ENCODE measurements around the gene LTV1.
A peak's percentile ranks its signal among the peaks of the same experiment; 100 is the strongest.
"Not testable (repeated sequence)": the region's sequence is repeated elsewhere in the genome, so short reads cannot be mapped to it uniquely, and the experiment has no call there.

LTV1 gene, protein sequence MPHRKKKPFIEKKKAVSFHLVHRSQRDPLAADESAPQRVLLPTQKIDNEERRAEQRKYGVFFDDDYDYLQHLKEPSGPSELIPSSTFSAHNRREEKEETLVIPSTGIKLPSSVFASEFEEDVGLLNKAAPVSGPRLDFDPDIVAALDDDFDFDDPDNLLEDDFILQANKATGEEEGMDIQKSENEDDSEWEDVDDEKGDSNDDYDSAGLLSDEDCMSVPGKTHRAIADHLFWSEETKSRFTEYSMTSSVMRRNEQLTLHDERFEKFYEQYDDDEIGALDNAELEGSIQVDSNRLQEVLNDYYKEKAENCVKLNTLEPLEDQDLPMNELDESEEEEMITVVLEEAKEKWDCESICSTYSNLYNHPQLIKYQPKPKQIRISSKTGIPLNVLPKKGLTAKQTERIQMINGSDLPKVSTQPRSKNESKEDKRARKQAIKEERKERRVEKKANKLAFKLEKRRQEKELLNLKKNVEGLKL

GRCh38 chr6:143842902-143843676 is at the start of gene LTV1:
TSS of gene LTV1 (plus strand) at chr6:143843338. CDS start at chr6:143843478, 140 bp downstream.
- peak; percentile 93 for DNase-seq (ENCODE audit: low spot score)

- not testable (repeated sequence) for DNase-seq (ENCODE audit: low spot score)
These were observed 46.6 kb upstream of the LTV1 start for GRCh38 chr6:143796551-143796950.

DNA sequence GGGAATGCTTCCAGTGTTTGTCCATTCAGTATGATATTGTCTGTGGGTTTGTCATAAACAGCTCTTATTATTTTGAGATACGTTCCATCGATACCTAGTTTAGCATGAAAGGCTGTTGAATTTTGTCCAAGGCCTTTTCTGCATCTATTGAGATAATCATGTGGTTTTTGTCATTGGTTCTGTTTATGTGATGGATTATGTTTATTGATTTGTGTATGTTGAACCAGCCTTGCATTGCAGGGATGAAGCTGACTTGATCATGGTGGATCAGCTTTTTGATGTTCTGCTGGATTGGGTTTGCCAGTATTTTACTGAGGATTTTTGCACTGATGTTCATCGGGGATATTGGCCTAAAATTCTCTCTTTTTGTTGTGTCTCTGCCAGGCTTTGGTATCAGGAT is 44.7 kb upstream of the LTV1 start:
- DNase-seq (ENCODE audit: low spot score) = not testable (repeated sequence)

- DNase-seq (ENCODE audit: low spot score) = no peak
These were observed 40.1 kb upstream of the LTV1 start for GRCh38 chr6:143802833-143803565.

DNA sequence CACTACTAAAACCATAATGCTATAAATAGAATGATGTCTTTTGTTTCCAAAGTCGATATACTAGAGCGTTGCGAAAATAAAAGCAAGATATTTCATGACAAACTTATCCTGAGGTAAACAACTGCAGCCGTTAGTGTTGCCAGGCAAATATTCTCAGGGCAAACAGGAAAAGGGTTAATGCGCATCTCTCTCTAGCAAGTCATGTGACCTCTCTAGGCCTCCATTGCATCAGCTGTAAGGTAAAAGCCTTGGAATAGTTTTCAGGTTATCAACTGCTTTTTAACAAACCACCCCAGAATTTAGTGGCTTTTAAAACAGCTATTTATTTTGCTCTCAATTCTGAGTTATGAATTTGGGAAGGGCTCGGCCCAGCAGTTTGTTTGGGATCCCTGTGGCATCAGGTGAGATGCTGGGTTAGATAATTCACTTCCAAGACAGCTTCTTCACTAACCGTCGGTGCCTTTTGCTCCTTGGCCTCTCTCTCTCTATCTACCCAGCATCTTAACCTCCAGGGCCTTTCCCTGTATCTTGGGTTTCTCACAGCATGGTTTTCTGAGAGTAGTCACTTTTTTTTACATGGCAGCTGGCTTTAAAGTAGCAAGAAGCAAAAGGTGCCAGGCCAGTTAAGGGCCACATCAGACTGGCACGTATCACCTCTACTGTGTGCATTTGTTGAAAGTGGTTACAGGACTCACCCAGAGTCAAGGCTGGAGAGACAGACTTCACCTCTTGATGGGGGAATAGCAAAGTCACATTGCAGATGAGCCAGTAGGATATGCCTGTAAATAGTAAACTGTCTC is 39.2 kb upstream of the LTV1 start:
- DNase-seq (ENCODE audit: low spot score) = no peak

GRCh38 chr6:143804835-143805239 is 38.3 kb upstream of the LTV1 start:
- DNase-seq (ENCODE audit: low spot score) = no peak

DNA sequence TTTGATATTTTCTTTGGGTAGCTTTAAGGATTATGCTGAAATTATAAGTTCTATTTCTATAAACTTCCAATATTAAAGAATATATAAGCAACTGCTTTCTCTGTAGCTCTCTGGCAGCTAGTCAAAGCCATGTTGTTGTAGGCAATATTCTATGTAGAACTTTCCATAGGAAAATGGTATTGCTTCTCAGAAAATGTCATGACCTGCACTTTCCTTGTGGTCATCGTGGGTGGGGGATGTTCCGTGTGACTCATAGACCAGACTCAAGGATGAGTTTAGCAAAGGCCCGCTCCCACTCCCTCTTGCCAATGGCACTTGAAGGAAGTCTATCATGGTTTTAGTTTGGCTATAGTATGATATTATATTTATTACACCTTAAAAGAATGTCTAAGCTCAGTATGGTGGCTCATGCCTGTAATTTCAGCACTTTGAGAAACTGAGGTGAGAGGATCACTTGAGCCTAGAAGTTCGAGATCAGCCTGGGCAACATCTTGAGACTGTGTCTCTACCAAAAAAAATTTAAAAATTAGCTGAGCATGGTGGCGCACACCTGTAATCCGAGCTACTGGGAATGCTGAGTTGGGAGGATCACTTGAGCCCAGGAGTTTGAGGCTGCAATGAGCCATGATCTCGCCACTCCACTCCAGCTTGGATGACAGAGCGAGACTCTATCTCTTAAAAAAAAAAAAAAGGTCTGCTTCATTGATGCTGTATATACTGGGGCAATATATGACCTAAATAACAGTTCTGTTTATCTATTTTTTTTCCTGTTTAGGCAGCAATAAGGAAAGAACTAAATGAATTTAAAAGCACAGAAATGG is 36.6 kb upstream of the LTV1 start:
- no peak for DNase-seq (ENCODE audit: low spot score)

DNA sequence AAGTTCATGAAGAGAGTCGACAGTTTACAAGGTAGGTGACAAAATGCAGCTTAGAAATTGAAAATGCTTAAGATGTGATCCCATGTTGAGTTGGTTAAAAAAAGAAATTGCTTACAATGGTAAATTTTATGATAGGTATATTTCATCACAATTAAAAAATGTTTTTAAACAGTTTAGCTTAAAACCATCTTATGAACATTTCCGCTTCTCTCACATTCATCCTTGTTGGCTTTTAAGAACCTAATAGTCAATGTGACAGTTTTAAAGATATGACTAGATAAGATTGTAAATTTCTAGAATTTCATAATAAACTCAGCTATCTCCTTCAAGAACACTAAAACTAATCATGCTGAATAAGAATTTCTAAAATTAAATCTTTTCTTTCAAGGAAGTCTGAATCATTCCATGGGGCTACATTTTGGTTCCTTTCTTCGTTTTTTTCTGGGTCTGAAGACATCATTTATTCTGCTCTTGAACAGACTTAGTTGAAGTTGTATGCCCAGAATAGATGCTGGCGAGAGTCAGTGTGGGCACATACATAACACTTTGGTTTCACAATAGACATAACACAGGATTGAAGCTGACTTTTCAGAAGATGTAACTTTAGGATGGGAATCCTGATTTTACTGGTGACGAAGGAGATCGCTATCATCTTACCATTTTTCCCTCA is 35.9 kb upstream of the LTV1 start:
- no peak for DNase-seq (ENCODE audit: low spot score)

GRCh38 chr6:143810745-143811144 is 32.4 kb upstream of the LTV1 start:
- DNase-seq (ENCODE audit: low spot score) = no peak

DNA sequence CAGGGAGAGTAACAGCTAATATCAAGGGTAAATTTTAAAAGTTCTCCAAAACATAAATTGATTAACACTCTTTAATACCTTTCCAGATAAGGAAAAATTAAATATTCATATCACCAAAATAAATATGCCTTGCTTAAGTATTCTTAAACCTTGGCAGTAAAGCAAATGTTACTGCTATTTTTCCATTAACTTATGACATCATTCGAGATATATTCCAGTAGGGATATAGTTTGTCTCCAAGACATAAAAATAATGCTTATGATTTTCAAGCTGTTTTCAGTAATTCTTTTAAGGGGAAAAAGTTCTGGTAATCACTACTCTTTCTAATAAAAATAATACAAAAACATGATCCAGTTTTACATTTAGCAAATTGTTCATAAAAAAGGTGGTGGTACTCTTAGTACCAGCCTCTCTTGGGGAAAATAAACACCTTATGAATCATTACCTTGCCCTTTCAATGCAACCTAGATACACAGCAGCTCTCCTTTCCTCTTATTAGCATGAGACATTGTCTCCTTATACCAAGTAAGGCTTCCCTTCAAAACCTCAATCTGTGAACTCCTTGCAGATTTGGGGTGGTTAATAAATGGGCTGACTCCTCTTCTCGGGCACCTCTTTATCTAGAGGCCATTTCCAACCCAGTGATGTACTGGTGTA is 31.5 kb upstream of the LTV1 start:
- DNase-seq (ENCODE audit: low spot score) = no peak

- DNase-seq (ENCODE audit: low spot score) = no peak
These were observed 25.5 kb upstream of the LTV1 start for GRCh38 chr6:143817621-143818020.

DNA sequence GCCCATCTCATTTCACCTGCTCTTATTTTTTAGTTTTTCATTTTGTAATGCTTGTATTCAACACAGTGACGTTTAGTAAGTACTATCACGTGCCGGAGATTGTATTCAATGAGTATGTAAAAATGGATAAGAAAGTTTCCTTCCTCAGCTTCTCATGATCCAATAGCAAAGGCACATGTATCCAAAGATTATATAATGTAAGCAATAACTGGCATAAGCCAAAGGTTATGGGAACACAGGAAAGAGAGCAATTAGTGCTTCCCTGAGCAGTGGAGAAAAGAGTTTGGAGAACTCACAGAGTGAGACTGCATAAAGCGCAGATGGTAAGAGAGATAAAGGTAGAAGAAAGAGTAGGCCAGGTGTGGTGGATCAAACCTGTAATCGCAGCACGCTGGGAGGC is 21.8 kb upstream of the LTV1 start:
- no peak for DNase-seq (ENCODE audit: low spot score)

DNA sequence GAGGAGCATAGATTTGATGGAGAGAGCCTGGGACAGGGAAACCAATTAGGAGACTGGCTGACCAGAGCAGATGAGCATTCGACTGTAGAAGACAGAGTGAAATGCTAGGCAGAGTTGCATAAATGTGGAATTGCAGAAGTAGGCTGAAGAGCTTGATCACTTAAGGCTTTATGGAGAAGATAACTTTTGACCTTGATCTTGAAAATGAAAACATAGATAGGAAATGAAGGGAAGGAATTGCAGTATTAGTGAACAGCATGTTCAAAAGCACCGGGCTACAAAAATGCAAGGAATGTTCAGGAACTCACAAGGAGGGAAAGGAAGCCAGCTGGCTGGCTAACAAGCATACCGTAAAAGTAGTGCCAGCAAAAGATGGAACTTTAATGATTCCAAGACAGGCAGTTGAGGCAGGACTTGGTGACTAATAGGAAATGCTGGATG is 20.5 kb upstream of the LTV1 start:
- no peak for DNase-seq (ENCODE audit: low spot score)

- no peak for DNase-seq (ENCODE audit: low spot score)
These were observed 19.6 kb upstream of the LTV1 start for GRCh38 chr6:143823548-143823947.

DNA sequence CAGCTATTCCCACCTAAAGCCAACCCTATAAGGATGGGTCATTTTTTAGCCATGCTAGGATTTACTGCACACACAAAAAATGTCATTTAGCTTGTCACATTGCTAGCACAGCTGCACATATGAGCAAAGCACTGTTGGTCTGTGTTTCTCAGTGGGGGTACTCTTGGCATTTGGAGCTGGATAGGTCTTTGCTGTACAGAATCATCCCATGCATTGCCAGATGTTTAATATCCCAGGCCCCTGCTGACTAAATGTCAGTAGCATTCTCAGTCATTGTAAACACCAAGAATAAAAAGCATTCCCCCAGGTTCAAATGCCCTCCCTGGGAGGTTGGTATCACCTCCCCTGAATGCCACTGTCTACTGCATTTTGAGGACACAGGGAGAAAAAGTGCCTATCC is 14.6 kb upstream of the LTV1 start:
- no peak for DNase-seq (ENCODE audit: low spot score)

- no peak for DNase-seq (ENCODE audit: low spot score)
These were observed 7.0 kb upstream of the LTV1 start for GRCh38 chr6:143836150-143836549.

- DNase-seq (ENCODE audit: low spot score) = no peak
These were observed 4.7 kb upstream of the LTV1 start for GRCh38 chr6:143838395-143838794.

GRCh38 chr6:143839196-143839595 is 3.9 kb upstream of the LTV1 start:
- no peak for DNase-seq (ENCODE audit: low spot score)

- no peak for DNase-seq (ENCODE audit: low spot score)
These were observed 2.4 kb upstream of the LTV1 start for GRCh38 chr6:143840595-143841265.

Data from hematopoietic multipotent progenitor cell treated with erythropoietin and hydrocortisone succinate and interleukin-3 and kit ligand, for 15 days (in vitro differentiated cells).